ENCODE data around the gene SMIM41. TPM values are rescaled to one million over a fixed set of nuclear protein-coding genes. Genes with fewer than 3 reads are reported as not detected.

SMIM41 gene
- total and polyA plus RNA-seq, 10 of the 15 experiments (the other 5 are each of a cell fraction or from before 2014, with no cell fraction given), result not detected

DNA sequence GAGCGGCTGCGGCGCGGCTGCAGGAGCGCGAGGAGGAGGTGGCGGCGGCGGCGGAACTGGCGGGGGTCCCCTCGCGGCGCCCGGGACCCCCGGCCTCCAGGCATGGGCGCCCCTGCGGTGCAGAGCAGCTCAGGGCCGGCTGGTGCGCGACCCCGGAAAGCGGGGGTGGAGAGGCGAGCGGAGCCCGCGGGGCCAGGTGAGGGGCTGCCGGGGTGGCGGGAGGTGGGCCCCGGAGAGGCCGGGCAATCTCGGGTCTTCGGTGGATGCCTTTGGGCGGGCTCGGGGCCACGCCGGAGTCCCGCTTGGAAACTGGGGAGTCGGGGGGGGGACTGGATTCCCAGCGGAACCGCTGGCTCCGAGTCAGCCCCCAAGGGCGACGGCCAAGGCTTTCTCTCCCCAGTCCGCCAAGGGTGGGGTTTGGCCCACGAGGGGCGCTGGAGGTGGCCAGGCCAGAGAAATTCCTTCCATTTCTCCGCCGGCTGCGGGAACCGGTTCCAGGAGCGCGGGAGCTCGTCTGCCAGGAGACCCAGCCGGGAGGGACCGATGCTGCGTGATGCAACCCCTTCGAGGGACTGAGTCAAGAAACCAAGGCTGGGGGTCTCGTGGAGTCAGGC is 42.1 kb upstream of the SMIM41 start:
- ATAC-seq, result no peak
- Histone ChIP-seq H3K9ac (ENCODE audit: control insufficient read depth, insufficient read depth, low read length) (peak overlapping the region; percentile 44; the same call in 1 of the 2 replicates), H4K20me1 (ENCODE audit: control insufficient read depth, insufficient read depth) (no peaks in the 10 kb centered on the region), H3K79me2 (ENCODE audit: control insufficient read depth, insufficient read depth, low read length) (no peaks in the 10 kb centered on the region), H3K27me3 (replicated peaks in 1 of 2; ENCODE audit: control insufficient read depth in 2 of 2, insufficient read depth in 2 of 2, low read length in 1 of 2) (no peaks in the 10 kb centered on the region; a peak in 1 of 4 replicates), H3K9me3 (replicated peaks; ENCODE audit: control insufficient read depth, insufficient read depth, low read length) (no peaks in the 10 kb centered on the region), H2AFZ (ENCODE audit: control insufficient read depth, low read depth, low read length) (peak overlapping the region; percentile 25), H3K27ac (ENCODE audit: control insufficient read depth, insufficient read depth) (no peak overlapping the region), H3K4me1 (ENCODE audit: control insufficient read depth, insufficient read depth, low read length) (peaks cover 21% of the 10 kb centered on the region), H3K4me2 (ENCODE audit: control insufficient read depth, insufficient read depth) (peak overlapping the region; percentile 78), H3K4me3 (peak overlapping the region; percentile 72), H3K36me3 (ENCODE audit: control insufficient read depth in 2 of 2, insufficient read depth in 2 of 2, low read length in 1 of 2) (no peaks in the 10 kb centered on the region)
- ChIA-PET POLR2A (interaction anchor here (1.0 to 6.0 kb wide), 2 partner anchors 11 to 14 kb away, joined by 3 to 24 read pairs; partner anchors contain the start of gene NR4A1), CTCF (interaction anchor here (0.6 to 5.5 kb wide), 6 partner anchors 11 to 80 kb away, joined by 3 to 33 read pairs (median 4); partner anchors contain the start of gene NR4A1), SMC1A (ENCODE audit: uncharacterized antibody, unreplicated experiment) (interaction anchor here (0.6 to 2.3 kb wide), 5 partner anchors 11 to 80 kb away, joined by 3 to 8 read pairs (median 6); no protein-coding TSS in a partner anchor), RAD21 (ENCODE audit: unreplicated experiment) (interaction anchor here (0.6 to 4.0 kb wide), 7 partner anchors 12 to 275 kb away, joined by 3 to 15 read pairs (median 7); partner anchors contain the start of genes ATG101 and NR4A1)
- DNase-seq (ENCODE audit: low read depth, low spot score), result no peak
- in situ Hi-C loops (cut with MboI) (no loop called here), intact Hi-C loops (cut with micrococcal nuclease; ENCODE audit: unreplicated experiment) (no loop called here)
- WGBS (ENCODE audit: insufficient coverage, insufficient replicate concordance, low lambda C conversion rate, missing lambda C conversion rate), result 9% methylated on average over 43 of the region's 59 CpGs
- TF ChIP-seq, protein P1, sequence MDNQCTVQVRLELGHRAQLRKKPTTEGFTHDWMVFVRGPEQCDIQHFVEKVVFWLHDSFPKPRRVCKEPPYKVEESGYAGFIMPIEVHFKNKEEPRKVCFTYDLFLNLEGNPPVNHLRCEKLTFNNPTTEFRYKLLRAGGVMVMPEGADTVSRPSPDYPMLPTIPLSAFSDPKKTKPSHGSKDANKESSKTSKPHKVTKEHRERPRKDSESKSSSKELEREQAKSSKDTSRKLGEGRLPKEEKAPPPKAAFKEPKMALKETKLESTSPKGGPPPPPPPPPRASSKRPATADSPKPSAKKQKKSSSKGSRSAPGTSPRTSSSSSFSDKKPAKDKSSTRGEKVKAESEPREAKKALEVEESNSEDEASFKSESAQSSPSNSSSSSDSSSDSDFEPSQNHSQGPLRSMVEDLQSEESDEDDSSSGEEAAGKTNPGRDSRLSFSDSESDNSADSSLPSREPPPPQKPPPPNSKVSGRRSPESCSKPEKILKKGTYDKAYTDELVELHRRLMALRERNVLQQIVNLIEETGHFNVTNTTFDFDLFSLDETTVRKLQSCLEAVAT (IDR thresholded peaks at IDR 0.05), result no peak
- peak in 1 of 2 experiments; percentile 69; a peak in 2 of 3 replicates for TF ChIP-seq EGR1 (IDR thresholded peaks at IDR 0.05; ENCODE audit: borderline replicate concordance in 1 of 2, low read depth in 2 of 2, low read length in 2 of 2)
- TF ChIP-seq YBX1 (IDR thresholded peaks at IDR 0.05), result no peak
- TF ChIP-seq RELA (IDR thresholded peaks at IDR 0.05; ENCODE audit: borderline replicate concordance, partially characterized antibody), result no peak
- TF ChIP-seq, protein P2, sequence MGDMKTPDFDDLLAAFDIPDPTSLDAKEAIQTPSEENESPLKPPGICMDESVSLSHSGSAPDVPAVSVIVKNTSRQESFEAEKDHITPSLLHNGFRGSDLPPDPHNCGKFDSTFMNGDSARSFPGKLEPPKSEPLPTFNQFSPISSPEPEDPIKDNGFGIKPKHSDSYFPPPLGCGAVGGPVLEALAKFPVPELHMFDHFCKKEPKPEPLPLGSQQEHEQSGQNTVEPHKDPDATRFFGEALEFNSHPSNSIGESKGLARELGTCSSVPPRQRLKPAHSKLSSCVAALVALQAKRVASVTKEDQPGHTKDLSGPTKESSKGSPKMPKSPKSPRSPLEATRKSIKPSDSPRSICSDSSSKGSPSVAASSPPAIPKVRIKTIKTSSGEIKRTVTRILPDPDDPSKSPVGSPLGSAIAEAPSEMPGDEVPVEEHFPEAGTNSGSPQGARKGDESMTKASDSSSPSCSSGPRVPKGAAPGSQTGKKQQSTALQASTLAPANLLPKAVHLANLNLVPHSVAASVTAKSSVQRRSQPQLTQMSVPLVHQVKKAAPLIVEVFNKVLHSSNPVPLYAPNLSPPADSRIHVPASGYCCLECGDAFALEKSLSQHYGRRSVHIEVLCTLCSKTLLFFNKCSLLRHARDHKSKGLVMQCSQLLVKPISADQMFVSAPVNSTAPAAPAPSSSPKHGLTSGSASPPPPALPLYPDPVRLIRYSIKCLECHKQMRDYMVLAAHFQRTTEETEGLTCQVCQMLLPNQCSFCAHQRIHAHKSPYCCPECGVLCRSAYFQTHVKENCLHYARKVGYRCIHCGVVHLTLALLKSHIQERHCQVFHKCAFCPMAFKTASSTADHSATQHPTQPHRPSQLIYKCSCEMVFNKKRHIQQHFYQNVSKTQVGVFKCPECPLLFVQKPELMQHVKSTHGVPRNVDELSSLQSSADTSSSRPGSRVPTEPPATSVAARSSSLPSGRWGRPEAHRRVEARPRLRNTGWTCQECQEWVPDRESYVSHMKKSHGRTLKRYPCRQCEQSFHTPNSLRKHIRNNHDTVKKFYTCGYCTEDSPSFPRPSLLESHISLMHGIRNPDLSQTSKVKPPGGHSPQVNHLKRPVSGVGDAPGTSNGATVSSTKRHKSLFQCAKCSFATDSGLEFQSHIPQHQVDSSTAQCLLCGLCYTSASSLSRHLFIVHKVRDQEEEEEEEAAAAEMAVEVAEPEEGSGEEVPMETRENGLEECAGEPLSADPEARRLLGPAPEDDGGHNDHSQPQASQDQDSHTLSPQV (IDR thresholded peaks at IDR 0.05), result no peak
- TF ChIP-seq ETV6 (conservative IDR thresholded peaks at IDR 0.05 in 1 of 2, IDR thresholded peaks at IDR 0.05 in 1 of 2; ENCODE audit: borderline replicate concordance in 1 of 2, low read depth in 1 of 2), result no peak
- TF ChIP-seq IKZF2 (IDR thresholded peaks at IDR 0.05), result 0 out of 4 replicates have a peak, but pooled peaks of 1 of the 2 experiments have one; percentile 11
- TF ChIP-seq, protein P3, sequence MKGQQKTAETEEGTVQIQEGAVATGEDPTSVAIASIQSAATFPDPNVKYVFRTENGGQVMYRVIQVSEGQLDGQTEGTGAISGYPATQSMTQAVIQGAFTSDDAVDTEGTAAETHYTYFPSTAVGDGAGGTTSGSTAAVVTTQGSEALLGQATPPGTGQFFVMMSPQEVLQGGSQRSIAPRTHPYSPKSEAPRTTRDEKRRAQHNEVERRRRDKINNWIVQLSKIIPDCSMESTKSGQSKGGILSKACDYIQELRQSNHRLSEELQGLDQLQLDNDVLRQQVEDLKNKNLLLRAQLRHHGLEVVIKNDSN (IDR thresholded peaks at IDR 0.05; ENCODE audit: borderline replicate concordance, extremely low read length, insufficient read depth, low read depth, low read length), result no peak
- 0 out of 2 replicates have a peak, but pooled peaks have one; percentile 21 for TF ChIP-seq NR2F1 (conservative IDR thresholded peaks at IDR 0.05)
- TF ChIP-seq GATAD2B (conservative IDR thresholded peaks at IDR 0.05; ENCODE audit: low read depth), result 0 out of 2 replicates have a peak, but pooled peaks have one; percentile 18
- FAIRE-seq, result no peak
- TSS peak; percentile 61 for BruUV-seq (replicated peaks)
